DND-41 (cell line): Measurements from ENCODE around the gene PHTF1.

ENCODE experiments used
- EZH2 ChIP-seq: IDR thresholded peaks from 3 replicates; pipeline ENCODE4 v1.6.1; 2012; ENCODE audit warnings: borderline replicate concordance, low read depth, mild to moderate bottlenecking, moderate library complexity, low read length, inconsistent platforms; ENCODE audit not compliant: severe bottlenecking
- TF ChIP-seq, protein P1 (sequence below): IDR thresholded peaks from 2 replicates; pipeline ENCODE4 v1.5.1; 2012; ENCODE audit warnings: borderline replicate concordance, low read length, moderate library complexity, mild to moderate bottlenecking; ENCODE audit not compliant: poor library complexity, severe bottlenecking; ENCODE audit errors: extremely low read depth

DNA sequence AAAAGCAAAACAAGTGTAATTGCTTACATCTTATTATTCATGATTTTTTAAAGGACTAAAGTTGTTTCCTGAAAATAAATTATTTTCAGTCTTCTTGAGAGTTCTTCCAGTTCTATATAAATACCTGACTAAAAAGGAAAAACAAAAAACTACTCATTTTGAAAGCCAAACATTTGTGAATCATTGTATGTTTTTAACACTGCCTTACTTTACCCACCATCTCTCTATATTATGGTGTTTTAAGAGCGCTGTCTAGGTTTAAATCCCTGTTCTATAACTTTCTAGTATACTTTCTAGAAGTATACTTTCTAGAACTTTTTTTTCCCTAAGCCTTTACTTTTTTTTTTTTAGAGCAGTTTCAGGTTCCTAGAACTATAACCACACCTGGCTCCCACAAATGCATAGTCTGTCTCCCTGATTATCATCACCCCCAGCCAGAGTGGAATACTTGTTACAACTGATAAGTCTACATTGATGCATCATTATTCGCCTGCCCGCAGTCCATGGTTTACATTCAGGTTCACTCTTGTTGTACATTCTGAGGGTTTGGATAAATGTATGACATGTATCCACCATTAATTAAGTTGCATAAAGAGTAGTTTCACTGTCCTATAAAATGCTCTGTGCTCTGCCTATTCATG lies 43.2 kb upstream of the PHTF1 start:
- TF ChIP-seq, protein P1, sequence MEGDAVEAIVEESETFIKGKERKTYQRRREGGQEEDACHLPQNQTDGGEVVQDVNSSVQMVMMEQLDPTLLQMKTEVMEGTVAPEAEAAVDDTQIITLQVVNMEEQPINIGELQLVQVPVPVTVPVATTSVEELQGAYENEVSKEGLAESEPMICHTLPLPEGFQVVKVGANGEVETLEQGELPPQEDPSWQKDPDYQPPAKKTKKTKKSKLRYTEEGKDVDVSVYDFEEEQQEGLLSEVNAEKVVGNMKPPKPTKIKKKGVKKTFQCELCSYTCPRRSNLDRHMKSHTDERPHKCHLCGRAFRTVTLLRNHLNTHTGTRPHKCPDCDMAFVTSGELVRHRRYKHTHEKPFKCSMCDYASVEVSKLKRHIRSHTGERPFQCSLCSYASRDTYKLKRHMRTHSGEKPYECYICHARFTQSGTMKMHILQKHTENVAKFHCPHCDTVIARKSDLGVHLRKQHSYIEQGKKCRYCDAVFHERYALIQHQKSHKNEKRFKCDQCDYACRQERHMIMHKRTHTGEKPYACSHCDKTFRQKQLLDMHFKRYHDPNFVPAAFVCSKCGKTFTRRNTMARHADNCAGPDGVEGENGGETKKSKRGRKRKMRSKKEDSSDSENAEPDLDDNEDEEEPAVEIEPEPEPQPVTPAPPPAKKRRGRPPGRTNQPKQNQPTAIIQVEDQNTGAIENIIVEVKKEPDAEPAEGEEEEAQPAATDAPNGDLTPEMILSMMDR: no peak
- no peak for TF ChIP-seq EZH2
